ENCODE measurements around the gene RGS9.

Gene RGS9

DNA sequence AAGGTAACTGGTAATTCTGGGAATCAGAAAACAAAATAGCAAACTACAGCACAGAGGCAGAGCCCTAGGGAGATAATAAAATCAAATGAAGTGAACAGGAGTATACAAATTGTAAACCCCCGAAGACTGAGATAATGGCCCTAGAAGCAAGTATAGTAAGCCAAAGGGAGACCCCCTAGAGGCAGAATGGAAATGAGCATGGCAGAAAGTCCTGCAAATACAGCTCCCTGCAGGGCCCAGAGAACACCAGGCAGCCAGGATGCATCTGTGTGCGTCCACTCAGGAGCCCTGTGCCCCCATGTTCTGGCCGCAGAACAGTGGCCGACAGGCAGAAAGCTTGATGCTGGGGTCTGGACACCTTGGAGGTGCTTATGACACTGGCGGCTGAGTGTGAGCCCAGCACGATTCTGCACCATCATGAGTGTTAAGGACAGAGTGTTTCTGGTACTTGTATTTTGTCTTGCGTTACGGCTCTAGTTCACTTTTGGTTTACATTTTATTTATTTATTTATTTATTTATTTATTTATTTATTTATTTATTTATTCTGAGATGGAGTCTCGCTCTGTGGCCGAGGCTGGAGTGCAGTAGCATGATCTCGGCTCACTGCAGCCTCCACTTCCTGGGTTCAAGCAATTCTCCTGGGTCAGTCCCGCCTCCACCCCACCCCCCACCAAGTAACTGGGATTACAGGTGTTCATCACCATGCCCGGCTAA is 48.7 kb downstream of the RGS9 start:
- H3K9ac ChIP-seq, result no peak overlapping the region
- H3K27me3 ChIP-seq (ENCODE audit: control insufficient read depth, insufficient read depth, low read length), result no peaks in the 10 kb centered on the region
- no peaks in the 10 kb centered on the region for H3K4me1 ChIP-seq
- H3K4me3 ChIP-seq (ENCODE audit: low read depth, low read length), result no peak overlapping the region
- H3K79me2 ChIP-seq, result no peaks in the 10 kb centered on the region
- H2AFZ ChIP-seq, result no peak overlapping the region
- no peak for TF ChIP-seq CTCF (IDR thresholded peaks at IDR 0.05)
- no peak overlapping the region for H3K4me2 ChIP-seq (ENCODE audit: low read length)
- no peaks in the 10 kb centered on the region for H3K9me3 ChIP-seq (ENCODE audit: control insufficient read depth, low read length)
- H3K36me3 ChIP-seq (ENCODE audit: control insufficient read depth, insufficient read depth, low read length), result no peaks in the 10 kb centered on the region
- H3K27ac ChIP-seq, result no peak overlapping the region

DNA sequence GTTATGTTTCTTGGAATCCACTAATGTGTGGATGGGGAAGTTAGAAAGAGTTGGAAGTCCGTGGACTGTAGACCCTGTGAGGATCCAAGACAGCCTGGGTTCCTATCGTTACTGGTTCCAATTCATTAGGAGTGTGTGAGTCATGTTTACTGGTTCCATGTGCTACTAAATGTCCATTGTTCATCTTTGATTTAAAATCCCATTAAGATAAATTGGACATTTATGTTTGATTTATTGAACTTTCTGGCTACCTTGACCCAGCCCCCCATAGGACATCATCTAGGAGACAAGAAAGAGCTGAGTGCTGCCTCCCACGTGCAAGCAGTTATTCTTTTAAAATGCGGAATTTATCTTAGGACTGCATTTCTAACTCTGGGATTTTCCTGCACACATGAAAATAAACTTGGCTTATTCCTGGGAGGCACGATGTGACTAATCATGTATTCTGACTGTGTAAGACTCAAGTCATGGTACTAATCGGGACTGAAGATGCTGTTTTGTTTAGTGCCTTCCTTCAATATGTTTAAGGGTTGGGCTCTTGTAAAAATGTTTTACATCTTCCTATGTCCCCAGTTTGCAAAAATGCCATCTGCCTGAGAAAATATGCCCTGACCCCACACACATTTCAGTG is 53.4 kb downstream of the RGS9 start:
- H3K36me3 ChIP-seq (ENCODE audit: control insufficient read depth, insufficient read depth, low read length), result no peaks in the 10 kb centered on the region
- H3K27me3 ChIP-seq (ENCODE audit: control insufficient read depth, insufficient read depth, low read length), result no peaks in the 10 kb centered on the region
- no peak overlapping the region for H3K4me2 ChIP-seq (ENCODE audit: low read length)
- no peak overlapping the region for H3K9ac ChIP-seq
- no peak for TF ChIP-seq CTCF (IDR thresholded peaks at IDR 0.05)
- H3K4me1 ChIP-seq, result no peaks in the 10 kb centered on the region
- no peak overlapping the region for H3K27ac ChIP-seq
- H2AFZ ChIP-seq, result no peak overlapping the region
- H3K79me2 ChIP-seq, result no peaks in the 10 kb centered on the region
- no peak overlapping the region for H3K4me3 ChIP-seq (ENCODE audit: low read depth, low read length)
- no peaks in the 10 kb centered on the region for H3K9me3 ChIP-seq (ENCODE audit: control insufficient read depth, low read length)

DNA sequence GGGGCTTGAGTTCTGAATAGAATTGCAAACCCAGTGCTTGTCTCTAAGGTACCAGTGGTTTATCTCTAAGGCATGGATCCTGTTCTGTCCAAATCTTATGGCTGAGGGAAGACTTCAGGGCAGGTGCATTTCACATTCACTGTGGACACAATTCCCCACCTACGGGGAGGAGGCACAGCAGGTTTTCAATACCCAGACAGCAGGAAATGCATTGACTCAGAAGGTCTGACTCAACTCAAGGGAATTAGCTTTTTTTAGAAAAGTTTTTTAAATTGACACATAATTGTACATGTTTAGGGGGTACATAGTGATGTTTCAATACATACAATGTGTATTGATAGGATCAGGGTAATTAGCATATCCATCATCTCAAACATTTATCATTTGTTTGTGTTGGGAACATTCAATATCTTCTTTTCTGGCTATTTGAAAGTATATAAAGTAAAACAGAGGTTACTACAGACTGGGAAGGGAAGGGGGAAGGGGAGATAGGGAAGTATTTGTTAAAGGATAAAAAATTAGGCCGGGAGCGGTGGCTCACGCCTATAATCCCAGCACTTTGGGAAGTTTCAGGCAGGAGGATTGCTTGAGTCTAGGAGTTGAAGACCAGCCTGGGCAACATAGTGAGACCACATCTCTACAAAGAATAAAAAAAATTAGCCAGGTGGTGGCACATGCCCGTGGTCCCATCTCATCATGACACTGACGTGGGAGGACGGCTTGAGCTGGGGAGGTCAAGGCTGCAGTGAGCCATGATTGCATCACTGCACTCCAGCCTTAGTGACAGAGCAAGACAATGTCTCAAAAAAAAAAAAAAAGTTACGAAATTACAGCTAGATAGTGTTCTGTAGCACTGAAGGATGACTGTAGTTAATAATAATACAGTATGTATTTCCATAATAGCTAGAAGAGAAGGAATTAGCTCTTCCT is 54.9 kb downstream of the RGS9 start:
- Histone ChIP-seq H3K9me3 (ENCODE audit: control insufficient read depth, low read length) (no peaks in the 10 kb centered on the region), H3K9ac (no peak overlapping the region), H3K4me1 (no peaks in the 10 kb centered on the region), H3K79me2 (no peaks in the 10 kb centered on the region), H3K27ac (no peak overlapping the region), H2AFZ (no peak overlapping the region), H3K4me2 (ENCODE audit: low read length) (no peak overlapping the region), H3K36me3 (ENCODE audit: control insufficient read depth, insufficient read depth, low read length) (no peaks in the 10 kb centered on the region), H3K4me3 (ENCODE audit: low read depth, low read length) (no peak overlapping the region), H3K27me3 (ENCODE audit: control insufficient read depth, insufficient read depth, low read length) (no peaks in the 10 kb centered on the region)
- no peak for TF ChIP-seq CTCF (IDR thresholded peaks at IDR 0.05)

DNA sequence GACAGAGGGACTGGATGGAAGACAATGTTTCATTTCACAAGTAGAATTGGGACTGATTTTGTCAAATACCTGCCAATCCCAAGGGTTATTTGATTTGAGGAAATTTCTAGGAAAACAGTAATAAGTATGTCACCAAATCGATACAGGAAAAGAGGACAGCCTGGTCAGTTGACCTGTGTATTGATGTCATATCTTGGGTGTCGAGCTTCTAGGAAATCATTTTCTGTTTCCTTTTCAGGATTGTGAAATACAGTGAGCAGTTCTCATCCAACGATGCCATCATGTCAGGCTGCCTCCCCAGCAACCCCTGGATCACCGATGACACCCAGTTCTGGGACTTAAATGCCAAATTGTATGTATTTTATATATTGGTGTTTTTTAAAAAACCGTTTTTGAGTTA is 56.1 kb downstream of the RGS9 start:
- H3K4me2 ChIP-seq (ENCODE audit: low read length), result no peak overlapping the region
- H3K27me3 ChIP-seq (ENCODE audit: control insufficient read depth, insufficient read depth, low read length), result no peaks in the 10 kb centered on the region
- no peaks in the 10 kb centered on the region for H3K4me1 ChIP-seq
- no peaks in the 10 kb centered on the region for H3K9me3 ChIP-seq (ENCODE audit: control insufficient read depth, low read length)
- H3K9ac ChIP-seq, result no peak overlapping the region
- no peak overlapping the region for H3K27ac ChIP-seq
- H3K79me2 ChIP-seq, result no peaks in the 10 kb centered on the region
- no peak overlapping the region for H3K4me3 ChIP-seq (ENCODE audit: low read depth, low read length)
- no peak for TF ChIP-seq CTCF (IDR thresholded peaks at IDR 0.05)
- H2AFZ ChIP-seq, result no peak overlapping the region
- no peaks in the 10 kb centered on the region for H3K36me3 ChIP-seq (ENCODE audit: control insufficient read depth, insufficient read depth, low read length)

All from parathyroid adenoma (tissue), 2 donors.